Left renal pelvis (tissue), 4 donors: Measurements from ENCODE around the gene LSM12. TPM values are rescaled to one million over a fixed set of nuclear protein-coding genes. Genes with fewer than 3 reads are reported as not detected.
"Not testable (repeated sequence)": the region's sequence is repeated elsewhere in the genome, so short reads cannot be mapped to it uniquely, and the experiment has no call there.

Experiments used
- DNase-seq, 4 donors: peaks; one replicate each; pipeline ENCODE4 v3.0.0-alpha.2; 2013; ENCODE audit warnings: low read depth in 4 of 4, low spot score in 3 of 4
- polyA plus RNA-seq, 4 donors: library from polyadenylated mRNA; unstranded; fragments of 120-200 nt; gene quantifications; one replicate each; pipeline ENCODE4 v1.2.1, GENCODE V29; 2013; ENCODE audit not compliant: insufficient read length in 4 of 4

The LSM12 gene
- polyA plus RNA-seq, 4 donors: 34.2 to 48.7 (median 41.2) TPM

GRCh38 chr17:44012391-44012790 lies 54.1 kb downstream of the LSM12 start:
- no peak for DNase-seq

- DNase-seq: no peak
Observed at GRCh38 chr17:44011876-44012275, 54.6 kb downstream of the LSM12 start.

GRCh38 chr17:44010966-44011647 lies 55.4 kb downstream of the LSM12 start:
- DNase-seq: no peak

- no peak for DNase-seq
Observed at GRCh38 chr17:44008205-44008909, 58.1 kb downstream of the LSM12 start.

- DNase-seq: no peak
Observed at GRCh38 chr17:44007346-44008204, 58.9 kb downstream of the LSM12 start.

GRCh38 chr17:44006598-44007345 lies 59.7 kb downstream of the LSM12 start:
- peak; percentile 87 to 90 (median 88) for DNase-seq

- no peak for DNase-seq
Observed at GRCh38 chr17:44006272-44006597, 60.2 kb downstream of the LSM12 start.

GRCh38 chr17:44005527-44006271 lies 60.8 kb downstream of the LSM12 start:
- no peak for DNase-seq

GRCh38 chr17:44004761-44005526 lies 61.5 kb downstream of the LSM12 start:
- DNase-seq: no peak

- DNase-seq: no peak
Observed at GRCh38 chr17:44004077-44004760, 62.3 kb downstream of the LSM12 start, which contains the start of gene NAGS. Gene NAGS, plus strand, starts transcription at chr17:44004622. Its CDS starts 42 bp downstream, at chr17:44004664.

- no peak for DNase-seq
Observed at GRCh38 chr17:44002141-44002848, 64.2 kb downstream of the LSM12 start.

- DNase-seq: no peak
Observed at GRCh38 chr17:44001461-44001920, 65.0 kb downstream of the LSM12 start.

GRCh38 chr17:44000871-44001460 lies 65.5 kb downstream of the LSM12 start:
- DNase-seq: no peak

GRCh38 chr17:44000141-44000860 lies 66.2 kb downstream of the LSM12 start:
- no peak for DNase-seq

GRCh38 chr17:43999024-43999423 lies 67.4 kb downstream of the LSM12 start:
- DNase-seq: no peak

GRCh38 chr17:43998552-43998951 lies 67.9 kb downstream of the LSM12 start:
- DNase-seq: no peak

- DNase-seq: not testable (repeated sequence)
Observed at GRCh38 chr17:43997180-43997579, 69.3 kb downstream of the LSM12 start.
